Measurements from ENCODE around the gene EFTUD2. TPM values are rescaled to one million over a fixed set of nuclear protein-coding genes. Genes with fewer than 3 reads are reported as not detected.
"Not testable (repeated sequence)": the region's sequence is repeated elsewhere in the genome, so short reads cannot be mapped to it uniquely, and the experiment has no call there.

EFTUD2 gene
- total RNA-seq, 1 donor from 2014 or later: 33.8 TPM

GRCh38 chr17:44820631-44821212 lies 78.5 kb downstream of the EFTUD2 start:
- ATAC-seq (no peak), DNase-seq (ENCODE audit: low spot score) (no peak)

- ATAC-seq; DNase-seq (ENCODE audit: low spot score): not testable (repeated sequence)
Observed at GRCh38 chr17:44818508-44818907, 80.7 kb downstream of the EFTUD2 start.

- DNase-seq (ENCODE audit: low spot score) (no peak), ATAC-seq (no peak)
Observed at GRCh38 chr17:44812263-44812662, 87.0 kb downstream of the EFTUD2 start.

- DNase-seq (ENCODE audit: low spot score); ATAC-seq: not testable (repeated sequence)
Observed at GRCh38 chr17:44808656-44809388, 90.4 kb downstream of the EFTUD2 start.

GRCh38 chr17:44808156-44808555 lies 91.1 kb downstream of the EFTUD2 start:
- ATAC-seq (no peak), DNase-seq (ENCODE audit: low spot score) (no peak)

GRCh38 chr17:44807817-44808155 lies 91.5 kb downstream of the EFTUD2 start:
- DNase-seq (ENCODE audit: low spot score): no peak

GRCh38 chr17:44807093-44807816 lies 92.0 kb downstream of the EFTUD2 start:
- ATAC-seq: no peak
- no peak for DNase-seq (ENCODE audit: low spot score)

More at GRCh38 chr17:44807817-44808155, 91.5 kb downstream of the EFTUD2 start:
- no peak for ATAC-seq

- no peak for ATAC-seq
- DNase-seq (ENCODE audit: low spot score): no peak
Observed at GRCh38 chr17:44804302-44805089, 94.7 kb downstream of the EFTUD2 start.

GRCh38 chr17:44801880-44802279 lies 97.4 kb downstream of the EFTUD2 start:
- no peak for ATAC-seq

More at GRCh38 chr17:44801880-44802279, 97.4 kb downstream of the EFTUD2 start:
- DNase-seq (ENCODE audit: low spot score): no peak

Other genes starting within 250 kb of the EFTUD2 start
- not detected for gene MEIOC, start 243.0 kb downstream of the EFTUD2 start, total RNA-seq
- gene CCDC43, start 209.7 kb downstream of the EFTUD2 start, total RNA-seq: 5.6 TPM
- 1.7 TPM for gene DBF4B, start 190.8 kb downstream of the EFTUD2 start, total RNA-seq
- 0.13 TPM for gene ADAM11, start 140.5 kb downstream of the EFTUD2 start, total RNA-seq
- 0.53 TPM for gene GJC1, start 69.2 kb downstream of the EFTUD2 start, total RNA-seq
- gene HIGD1B, start 51.6 kb downstream of the EFTUD2 start, total RNA-seq: not detected
- 0.23 TPM for gene GFAP, start 16.1 kb upstream of the EFTUD2 start, total RNA-seq
- 0.25 TPM for gene KIF18B, start 48.3 kb upstream of the EFTUD2 start, total RNA-seq
- gene C1QL1, start 68.9 kb upstream of the EFTUD2 start, total RNA-seq: 0.13 TPM
- gene DCAKD, start 152.2 kb upstream of the EFTUD2 start, total RNA-seq: 19.3 TPM
- gene NMT1, start 161.9 kb upstream of the EFTUD2 start, total RNA-seq: 77.0 TPM
- 3.4 TPM for gene PLCD3, start 233.1 kb upstream of the EFTUD2 start, total RNA-seq
- 90.3 TPM for gene ACBD4, start 236.2 kb upstream of the EFTUD2 start, total RNA-seq
- 29.3 TPM for gene HEXIM1, start 249.0 kb upstream of the EFTUD2 start, total RNA-seq

Data from left lobe of liver (tissue), 2 donors.